ENCODE results near the gene NYAP2.

NYAP2 gene

DNA sequence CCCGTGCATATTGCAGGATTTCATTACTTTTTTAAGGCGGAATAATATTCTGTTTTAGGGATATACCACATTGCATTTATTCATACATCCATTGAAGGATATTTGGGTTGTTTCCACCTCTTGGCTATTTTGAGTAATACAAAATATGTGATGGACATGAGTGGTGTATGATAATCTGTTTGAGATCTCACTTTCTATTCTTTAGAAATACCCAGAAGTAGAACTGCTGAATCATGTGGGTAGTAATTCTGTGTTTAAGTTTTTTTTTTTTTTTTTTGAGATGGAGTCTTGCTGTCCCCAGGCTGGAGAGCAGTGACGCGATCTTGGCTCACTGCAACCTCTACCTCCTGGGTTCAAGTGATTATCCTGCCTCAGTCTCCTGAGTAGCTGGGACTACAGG, 201.4 kb downstream of the NYAP2 start:
- peaks cover 6% of the 10 kb centered on the region for H3K9me3 Mint-ChIP-seq
- no peaks in the 10 kb centered on the region for H3K4me1 Mint-ChIP-seq
- H3K27me3 Mint-ChIP-seq (ENCODE audit: low read depth, poor library complexity): no peaks in the 10 kb centered on the region
- DNase-seq: no peak
- H3K4me3 Mint-ChIP-seq: no peak overlapping the region
- H3K27ac Mint-ChIP-seq: no peak overlapping the region
- TF ChIP-seq, protein P1, sequence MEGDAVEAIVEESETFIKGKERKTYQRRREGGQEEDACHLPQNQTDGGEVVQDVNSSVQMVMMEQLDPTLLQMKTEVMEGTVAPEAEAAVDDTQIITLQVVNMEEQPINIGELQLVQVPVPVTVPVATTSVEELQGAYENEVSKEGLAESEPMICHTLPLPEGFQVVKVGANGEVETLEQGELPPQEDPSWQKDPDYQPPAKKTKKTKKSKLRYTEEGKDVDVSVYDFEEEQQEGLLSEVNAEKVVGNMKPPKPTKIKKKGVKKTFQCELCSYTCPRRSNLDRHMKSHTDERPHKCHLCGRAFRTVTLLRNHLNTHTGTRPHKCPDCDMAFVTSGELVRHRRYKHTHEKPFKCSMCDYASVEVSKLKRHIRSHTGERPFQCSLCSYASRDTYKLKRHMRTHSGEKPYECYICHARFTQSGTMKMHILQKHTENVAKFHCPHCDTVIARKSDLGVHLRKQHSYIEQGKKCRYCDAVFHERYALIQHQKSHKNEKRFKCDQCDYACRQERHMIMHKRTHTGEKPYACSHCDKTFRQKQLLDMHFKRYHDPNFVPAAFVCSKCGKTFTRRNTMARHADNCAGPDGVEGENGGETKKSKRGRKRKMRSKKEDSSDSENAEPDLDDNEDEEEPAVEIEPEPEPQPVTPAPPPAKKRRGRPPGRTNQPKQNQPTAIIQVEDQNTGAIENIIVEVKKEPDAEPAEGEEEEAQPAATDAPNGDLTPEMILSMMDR (IDR thresholded peaks at IDR 0.05): no peak
- H3K36me3 Mint-ChIP-seq (ENCODE audit: low read depth): no peaks in the 10 kb centered on the region

DNA sequence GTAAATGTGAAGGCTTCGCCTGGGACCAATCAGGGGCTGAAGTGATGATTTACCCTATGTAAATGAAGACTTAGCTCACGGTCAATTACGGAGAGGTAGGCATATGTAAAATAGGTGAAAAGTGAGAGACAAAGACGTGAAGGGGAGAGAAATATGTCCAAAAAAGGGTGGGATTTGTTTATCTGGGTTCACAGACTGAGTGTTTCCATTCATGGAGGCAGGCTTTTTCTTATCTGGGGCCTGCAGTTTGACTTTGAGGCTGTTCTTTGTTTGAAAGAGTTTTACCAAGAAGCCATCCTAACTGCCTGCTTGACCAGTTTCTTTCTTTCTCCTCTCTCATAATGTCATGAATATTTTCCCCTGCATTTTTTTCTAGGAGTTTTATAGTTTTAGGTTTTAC, 202.7 kb downstream of the NYAP2 start:
- Mint-ChIP-seq H3K27me3 (ENCODE audit: low read depth, poor library complexity) (no peaks in the 10 kb centered on the region), H3K4me1 (no peaks in the 10 kb centered on the region), H3K36me3 (ENCODE audit: low read depth) (no peaks in the 10 kb centered on the region), H3K4me3 (no peak overlapping the region), H3K27ac (no peak overlapping the region), H3K9me3 (peaks cover 6% of the 10 kb centered on the region)
- DNase-seq: no peak
- TF ChIP-seq, protein P1 (IDR thresholded peaks at IDR 0.05): no peak

DNA sequence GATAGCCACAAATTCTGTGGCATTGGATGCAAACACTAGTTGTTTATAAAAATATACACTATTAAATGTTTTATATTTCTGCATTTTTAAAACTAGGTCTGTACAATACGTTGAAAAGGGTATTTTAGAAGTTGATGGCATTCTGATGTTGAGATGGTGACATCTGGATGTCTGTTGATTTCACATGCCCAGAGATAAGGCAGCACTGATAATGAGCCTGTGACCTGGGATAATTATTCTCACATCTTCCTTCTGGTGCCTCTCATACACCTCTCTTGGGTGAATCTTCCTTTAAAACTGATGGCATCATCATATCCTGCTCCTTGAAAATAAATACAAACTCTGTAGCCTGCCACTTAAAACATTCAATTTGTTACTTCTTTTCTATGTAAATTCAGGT, 208.6 kb downstream of the NYAP2 start:
- Mint-ChIP-seq H3K9me3 (no peaks in the 10 kb centered on the region), H3K27me3 (ENCODE audit: low read depth, poor library complexity) (peaks cover 5% of the 10 kb centered on the region), H3K27ac (no peak overlapping the region), H3K4me1 (no peaks in the 10 kb centered on the region), H3K4me3 (no peak overlapping the region), H3K36me3 (ENCODE audit: low read depth) (no peaks in the 10 kb centered on the region)
- no peak for DNase-seq
- TF ChIP-seq, protein P1 (IDR thresholded peaks at IDR 0.05): no peak

DNA sequence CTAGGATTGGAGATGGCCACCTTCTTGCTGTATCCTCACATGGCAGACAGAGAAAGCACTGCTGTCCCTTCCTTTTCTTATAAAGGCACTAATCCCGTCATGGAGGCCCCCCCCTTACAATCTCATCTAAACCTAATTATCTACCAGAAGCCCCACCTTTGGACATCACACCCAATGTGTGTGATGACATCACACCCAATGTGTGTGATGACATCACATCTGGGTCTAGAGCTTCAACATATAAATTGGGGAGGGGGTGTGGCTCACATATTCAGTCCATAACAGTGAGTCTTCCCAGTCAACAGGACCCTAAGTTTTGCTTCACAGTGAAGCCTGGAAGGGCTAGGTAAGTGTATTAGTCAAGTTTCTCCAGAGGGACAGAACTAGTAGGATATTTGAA, 213.1 kb downstream of the NYAP2 start:
- Mint-ChIP-seq H3K27me3 (ENCODE audit: low read depth, poor library complexity) (peaks cover 5% of the 10 kb centered on the region), H3K9me3 (no peaks in the 10 kb centered on the region), H3K27ac (no peak overlapping the region), H3K4me3 (no peak overlapping the region), H3K36me3 (ENCODE audit: low read depth) (no peaks in the 10 kb centered on the region), H3K4me1 (no peaks in the 10 kb centered on the region)
- TF ChIP-seq, protein P1 (IDR thresholded peaks at IDR 0.05): no peak
- DNase-seq: no peak

DNA sequence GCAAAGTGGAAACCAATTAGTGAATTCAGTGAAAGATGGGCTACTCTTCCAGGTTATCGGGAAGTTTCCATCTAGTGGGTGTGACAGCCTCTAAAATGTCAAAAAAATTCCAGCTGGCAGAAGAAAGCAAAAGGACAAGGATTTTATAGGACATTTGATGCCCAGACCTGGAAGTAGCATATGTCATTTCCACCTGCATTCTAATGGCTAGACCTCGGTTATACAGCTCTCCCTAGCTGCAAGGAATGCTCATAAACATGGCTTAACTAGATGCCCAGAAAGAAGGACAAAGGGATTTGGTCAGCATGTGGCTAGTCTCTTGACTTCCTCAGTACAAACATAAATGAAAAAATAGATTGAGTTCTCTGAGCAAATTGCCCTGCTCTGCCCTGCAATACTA, 215.4 kb downstream of the NYAP2 start:
- no peaks in the 10 kb centered on the region for H3K4me1 Mint-ChIP-seq
- H3K4me3 Mint-ChIP-seq: no peak overlapping the region
- DNase-seq: no peak
- H3K27me3 Mint-ChIP-seq (ENCODE audit: low read depth, poor library complexity): peaks cover 5% of the 10 kb centered on the region
- H3K27ac Mint-ChIP-seq: no peak overlapping the region
- TF ChIP-seq, protein P1 (IDR thresholded peaks at IDR 0.05): no peak
- no peaks in the 10 kb centered on the region for H3K36me3 Mint-ChIP-seq (ENCODE audit: low read depth)
- no peaks in the 10 kb centered on the region for H3K9me3 Mint-ChIP-seq

- Mint-ChIP-seq H3K27ac (no peak overlapping the region), H3K9me3 (no peaks in the 10 kb centered on the region), H3K36me3 (ENCODE audit: low read depth) (no peaks in the 10 kb centered on the region), H3K27me3 (ENCODE audit: low read depth, poor library complexity) (peaks cover 5% of the 10 kb centered on the region), H3K4me3 (no peak overlapping the region), H3K4me1 (no peaks in the 10 kb centered on the region)
- no peak for DNase-seq
- TF ChIP-seq, protein P1 (IDR thresholded peaks at IDR 0.05): no peak
These were observed 216.0 kb downstream of the NYAP2 start for GRCh38 chr2:225615514-225615913.

Measured in nephron progenitor cell (in vitro differentiated cells).